HCEC 1CT (cell line): Measurements from ENCODE around the gene NEIL1.
A peak's percentile ranks its signal among the peaks of the same experiment; 100 is the strongest.
"Not testable (repeated sequence)": the region's sequence is repeated elsewhere in the genome, so short reads cannot be mapped to it uniquely, and the experiment has no call there.

ENCODE experiments used
- DNase-seq: peaks from one replicate; pipeline ENCODE4 v3.0.0-alpha.2; 2017

Gene NEIL1

GRCh38 chr15:75333654-75334419 lies 13.0 kb upstream of the NEIL1 start:
- not testable (repeated sequence) for DNase-seq

GRCh38 chr15:75335313-75335704 lies 11.5 kb upstream of the NEIL1 start:
- DNase-seq = no peak

DNA sequence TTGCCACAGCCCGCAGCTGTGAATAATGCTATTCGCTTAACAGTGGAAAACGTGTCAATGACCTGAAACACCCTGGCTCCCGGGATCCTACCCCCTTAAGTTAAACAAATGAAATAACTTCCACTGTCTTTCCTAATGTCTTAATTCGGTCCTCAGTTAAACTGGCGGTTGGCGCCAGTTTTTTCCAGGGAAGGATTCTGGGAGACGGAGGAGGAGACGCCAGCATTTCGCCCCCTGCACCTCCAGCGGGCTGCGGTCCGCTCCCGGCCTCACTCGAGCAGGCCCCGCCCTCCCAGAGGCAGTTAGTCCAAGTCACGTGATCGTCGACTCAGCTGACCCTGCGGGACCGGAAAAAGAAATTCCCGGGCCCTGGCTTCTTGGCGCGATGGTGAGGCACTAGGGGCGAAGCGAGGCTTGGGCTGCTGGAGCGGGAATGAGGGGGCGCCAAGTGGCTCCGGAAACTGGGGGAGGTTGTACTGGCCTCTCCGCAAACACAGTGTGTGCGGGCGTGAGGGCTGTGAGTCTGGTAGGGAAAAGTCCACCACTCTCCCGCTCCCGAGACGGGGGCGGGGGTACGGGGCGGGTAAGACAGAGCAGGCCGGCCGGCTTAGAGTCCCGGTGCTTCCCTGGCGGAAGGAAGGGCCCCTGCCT lies 11.0 kb upstream of the NEIL1 start, which contains the start of gene COMMD4:
Gene COMMD4 (plus strand): TSS at position 359 of the 651 bp plus-strand sequence. CDS start 27 bp downstream, at position 386.
- peak; percentile 91 for DNase-seq

DNA sequence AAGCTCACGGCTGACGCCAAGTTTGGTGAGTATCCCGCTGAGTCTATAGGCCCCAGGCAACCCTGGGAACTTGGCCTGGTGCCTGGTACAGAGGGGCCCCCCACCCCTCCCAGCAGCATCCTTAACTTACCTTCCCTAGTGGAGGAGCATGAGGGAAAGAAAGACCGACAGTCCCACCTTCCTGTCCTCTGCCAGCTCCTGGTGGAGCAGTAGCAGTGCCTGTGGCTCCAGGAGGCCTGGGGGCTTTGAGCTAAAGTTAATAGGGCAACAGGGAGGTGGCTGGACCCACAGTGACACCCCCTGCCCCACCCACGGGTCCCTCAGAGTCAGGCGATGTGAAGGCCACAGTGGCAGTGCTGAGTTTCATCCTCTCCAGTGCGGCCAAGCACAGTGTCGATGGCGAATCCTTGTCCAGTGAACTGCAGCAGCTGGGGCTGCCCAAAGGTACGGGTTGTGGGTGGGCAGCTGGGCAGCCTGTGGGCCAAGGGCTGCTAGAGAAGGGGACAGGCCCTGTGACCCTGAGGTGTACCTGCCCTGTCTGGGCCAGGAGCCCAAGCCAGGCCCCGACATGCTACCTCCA lies 8.1 kb upstream of the NEIL1 start:
- no peak for DNase-seq

DNA sequence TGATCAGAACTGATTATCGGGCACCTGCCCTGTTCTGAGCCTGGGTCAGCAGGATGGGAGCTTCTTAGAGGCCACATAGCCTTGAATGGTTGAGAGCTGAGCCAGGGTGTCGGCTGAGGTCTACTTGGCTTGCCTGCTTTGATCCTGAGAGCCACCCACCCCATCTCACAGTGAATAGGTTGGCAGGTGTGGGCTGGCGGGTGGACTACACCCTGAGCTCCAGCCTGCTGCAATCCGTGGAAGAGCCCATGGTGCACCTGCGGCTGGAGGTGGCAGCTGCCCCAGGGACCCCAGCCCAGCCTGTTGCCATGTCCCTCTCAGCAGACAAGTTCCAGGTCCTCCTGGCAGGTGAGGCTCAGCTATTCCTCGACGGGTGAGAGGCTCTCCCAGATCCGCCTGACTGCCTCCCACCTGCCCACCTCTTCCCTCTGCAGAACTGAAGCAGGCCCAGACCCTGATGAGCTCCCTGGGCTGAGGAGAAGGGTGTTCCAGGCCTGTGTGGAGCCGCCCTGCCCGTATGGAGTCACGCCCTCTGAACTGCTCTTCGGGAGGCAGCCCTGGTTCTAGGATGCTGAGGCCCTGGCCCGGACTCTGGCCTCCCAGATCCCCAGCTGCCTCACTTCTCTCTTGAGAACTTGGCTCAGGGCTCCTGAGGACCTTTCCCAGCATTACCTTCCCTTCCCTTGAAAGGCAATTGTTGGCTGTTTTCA lies 7.2 kb upstream of the NEIL1 start:
- DNase-seq = no peak

- DNase-seq = no peak
These were observed 4.6 kb upstream of the NEIL1 start for GRCh38 chr15:75342221-75342620.

DNA sequence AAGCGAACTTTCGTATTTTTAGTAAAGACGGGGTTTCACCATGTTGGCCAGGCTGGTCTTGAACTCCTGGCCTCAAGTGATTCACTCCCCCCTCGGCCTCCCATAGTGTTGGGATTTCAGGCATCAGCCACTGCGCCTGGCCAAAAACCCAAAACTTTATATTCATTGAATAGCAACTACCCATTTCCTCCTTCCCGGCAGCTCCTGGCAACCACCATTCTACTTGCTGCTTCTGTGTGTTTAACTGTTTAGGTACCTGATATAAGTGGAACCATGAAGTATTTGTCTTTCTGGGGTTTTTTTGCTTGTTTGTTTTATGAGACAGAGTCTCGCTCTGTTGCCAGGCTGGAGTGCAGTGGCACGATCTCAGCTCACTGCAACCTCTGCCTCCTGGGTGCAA lies 2.9 kb upstream of the NEIL1 start:
- DNase-seq = not testable (repeated sequence)

DNA sequence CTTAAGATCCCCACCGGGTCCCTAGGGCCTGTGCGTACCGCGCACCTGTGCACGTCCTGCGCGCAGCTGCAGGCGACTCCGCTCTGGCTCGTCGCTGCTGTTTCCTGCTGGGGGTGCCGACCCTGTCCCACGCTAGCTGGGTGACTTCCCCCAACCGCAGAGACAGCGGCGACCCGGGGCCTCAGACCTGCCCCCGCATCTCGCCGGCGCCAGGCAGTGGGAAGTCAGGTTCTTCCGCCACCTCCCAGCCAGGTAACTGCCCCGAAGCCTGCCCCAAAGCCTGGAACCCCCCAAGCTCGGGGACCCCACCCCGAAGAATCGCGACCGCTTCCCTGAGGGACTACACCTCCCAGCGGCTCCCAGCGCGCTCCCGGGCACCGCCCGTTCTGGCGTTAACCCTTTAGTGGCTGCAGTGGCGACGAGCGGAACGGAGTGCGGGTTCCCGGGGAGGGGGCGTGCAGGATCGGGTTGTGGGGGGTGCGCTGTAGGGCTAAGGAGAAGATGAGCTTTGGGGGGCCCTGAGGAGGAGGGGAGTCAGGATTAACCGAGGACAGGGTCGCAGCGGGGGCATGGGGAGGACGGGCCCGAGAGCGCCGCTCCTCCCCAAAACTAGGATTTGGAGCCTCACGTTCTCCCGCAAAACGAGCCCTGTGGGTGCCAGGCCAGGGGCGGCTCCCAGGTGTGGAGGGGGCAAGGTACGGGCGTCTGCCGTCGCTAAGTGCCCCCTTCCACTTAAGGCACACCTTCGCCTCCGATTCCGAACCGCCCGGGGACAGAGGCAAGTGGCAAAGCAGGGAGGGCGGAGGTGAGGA lies 589 bp downstream of the NEIL1 start:
- no peak for DNase-seq

DNA sequence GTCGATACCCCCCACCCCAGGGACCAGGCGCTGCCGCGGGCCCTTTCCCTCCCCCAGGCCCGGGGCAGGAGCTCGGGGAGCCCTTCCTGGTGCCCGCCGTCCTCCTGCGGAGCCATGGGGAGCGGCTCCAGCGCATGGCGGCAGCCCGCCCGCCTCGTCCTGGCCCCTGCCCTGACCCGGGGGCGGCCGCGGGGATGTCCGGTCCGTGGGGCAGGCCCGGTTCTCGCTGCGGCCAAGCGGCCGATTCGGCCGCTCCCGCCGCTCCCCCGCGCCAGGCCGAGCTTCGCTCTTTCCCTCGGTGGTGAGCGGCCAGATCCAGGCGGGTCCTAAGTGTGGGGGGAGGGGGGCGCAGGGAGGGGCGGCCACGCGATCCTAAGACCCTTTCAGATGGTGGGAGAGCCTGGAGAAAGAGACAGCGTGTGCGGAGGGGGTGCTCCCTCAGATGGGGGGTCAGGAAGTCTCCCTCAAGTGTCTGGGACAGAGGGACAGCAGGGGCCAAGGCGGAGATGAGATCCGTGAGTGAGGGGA lies 1.3 kb downstream of the NEIL1 start:
- no peak for DNase-seq

- DNase-seq = no peak
These were observed 1.9 kb downstream of the NEIL1 start for GRCh38 chr15:75348562-75349350.

DNA sequence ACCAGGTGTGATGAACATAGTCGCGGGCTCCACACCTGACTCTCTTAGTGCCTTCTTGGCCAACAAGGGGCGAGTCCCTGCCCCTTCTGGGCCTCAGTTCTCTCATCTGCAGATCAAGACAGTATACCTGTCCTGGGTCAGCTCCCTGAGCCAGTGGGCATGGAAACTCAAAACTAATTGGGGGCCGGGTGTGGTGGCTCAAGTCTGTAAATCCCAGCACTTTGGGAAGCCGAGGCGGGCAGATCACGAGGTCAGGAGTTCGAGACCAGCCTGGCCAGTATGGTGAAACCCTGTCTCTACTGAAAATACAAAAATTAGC lies 2.5 kb downstream of the NEIL1 start:
- DNase-seq = not testable (repeated sequence)

DNA sequence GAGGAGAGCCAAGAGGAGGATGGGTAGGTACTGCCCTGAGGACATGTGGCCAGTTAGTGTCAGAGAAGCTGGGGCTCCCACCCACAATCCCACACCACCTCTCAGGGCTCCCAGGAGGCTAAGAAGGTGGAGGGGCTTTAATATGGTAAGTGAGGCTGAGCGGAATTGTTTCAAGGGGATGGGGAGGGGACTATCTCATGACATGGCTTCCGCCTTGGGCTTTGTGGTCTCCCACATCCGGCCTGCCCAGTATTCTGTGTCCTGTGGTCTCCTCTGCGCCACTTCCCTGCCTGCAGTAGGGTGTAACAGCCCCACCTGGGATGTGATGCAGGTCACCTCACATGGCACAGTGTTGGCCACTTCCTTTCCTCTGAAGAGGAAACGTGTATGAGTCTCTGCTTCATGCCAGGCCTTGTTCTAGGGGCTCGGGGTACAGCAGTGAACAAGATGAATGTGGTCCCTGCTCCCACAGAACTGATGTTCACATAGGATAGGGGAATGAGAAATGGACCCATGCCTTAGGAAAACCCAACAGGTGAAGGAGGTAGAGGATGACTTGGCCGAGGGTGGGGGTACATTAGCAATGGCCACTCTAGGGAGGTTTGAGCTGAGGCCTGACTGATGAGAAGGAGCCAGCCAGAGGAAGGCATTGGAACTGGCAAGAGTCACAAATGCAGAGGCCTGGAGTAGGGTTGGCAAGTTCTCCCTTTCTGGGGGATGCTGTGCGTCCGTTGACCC lies 3.2 kb downstream of the NEIL1 start:
- DNase-seq = no peak

DNA sequence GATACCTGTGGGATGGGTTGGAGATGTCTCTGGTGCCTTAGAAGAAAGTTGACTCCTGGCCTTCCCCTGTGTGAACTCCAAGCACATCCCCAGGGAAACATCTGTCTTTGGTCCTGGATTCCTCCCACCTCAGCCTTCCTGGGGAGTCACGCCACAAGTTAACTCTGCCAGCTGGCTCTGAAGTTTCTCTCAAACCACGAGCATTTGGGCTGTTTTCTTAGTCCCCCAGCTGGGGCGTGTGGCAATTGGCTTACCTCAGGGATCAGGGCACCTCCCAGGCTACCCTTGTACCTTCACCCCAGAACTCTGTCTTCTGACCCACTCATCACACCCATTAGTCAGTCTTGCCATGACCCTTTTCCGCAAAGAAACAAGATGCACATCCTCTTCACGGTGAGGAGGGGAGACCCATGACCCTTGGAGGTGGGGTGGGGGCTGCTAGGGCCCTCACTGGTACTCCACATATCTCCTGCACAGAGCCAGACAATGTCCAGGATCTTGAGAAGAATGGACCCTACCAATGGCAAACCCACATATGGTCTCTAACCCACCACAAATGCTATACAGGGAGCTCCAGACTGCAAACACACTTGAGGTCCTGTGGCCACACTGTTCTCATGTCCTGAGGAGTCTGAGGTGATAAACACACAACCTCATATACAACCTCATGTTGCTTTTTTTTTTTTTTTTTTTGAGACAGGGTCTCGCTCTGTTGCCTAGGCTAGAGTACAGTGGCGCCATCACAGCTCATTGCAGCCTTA lies 3.9 kb downstream of the NEIL1 start:
- no peak for DNase-seq

GRCh38 chr15:75352186-75353080 lies 5.6 kb downstream of the NEIL1 start:
- DNase-seq = no peak

DNA sequence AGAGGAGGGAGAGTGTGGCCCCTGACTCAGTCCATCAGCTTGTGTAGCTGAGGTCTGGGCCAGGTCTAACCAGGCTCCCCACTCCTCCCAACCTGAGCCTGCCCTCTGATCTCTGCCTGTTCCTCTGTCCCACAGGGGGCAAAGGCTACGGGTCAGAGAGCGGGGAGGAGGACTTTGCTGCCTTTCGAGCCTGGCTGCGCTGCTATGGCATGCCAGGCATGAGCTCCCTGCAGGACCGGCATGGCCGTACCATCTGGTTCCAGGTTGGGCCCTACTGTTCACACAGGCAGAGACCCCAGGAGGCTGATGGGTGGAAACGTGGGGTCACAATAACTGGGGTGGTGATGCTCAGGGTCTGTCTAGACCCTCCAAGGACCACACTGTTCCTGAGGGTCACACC lies 6.8 kb downstream of the NEIL1 start:
- no peak for DNase-seq

- no peak for DNase-seq
These were observed 7.6 kb downstream of the NEIL1 start for GRCh38 chr15:75354454-75354853.

DNA sequence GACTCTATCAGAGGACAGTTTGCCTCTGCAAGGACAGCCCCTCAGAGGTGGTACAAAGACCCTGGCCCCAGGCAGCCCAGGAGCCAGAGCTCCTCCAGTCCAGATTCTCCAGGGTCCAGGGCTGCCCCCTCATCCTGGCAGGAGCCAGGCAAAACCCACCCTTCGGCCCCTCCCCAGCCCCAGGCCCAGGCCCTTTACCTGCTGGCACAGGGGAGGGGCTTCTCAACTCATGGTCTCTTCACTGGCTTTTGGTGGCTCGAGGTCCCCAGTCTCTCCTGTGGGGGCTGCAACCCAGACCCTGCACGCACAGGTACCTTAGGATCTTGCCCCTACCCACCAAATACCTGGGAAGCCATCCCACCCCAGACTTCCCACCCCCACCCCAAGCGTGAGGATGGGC lies 8.5 kb downstream of the NEIL1 start:
- DNase-seq = no peak

- no peak for DNase-seq
These were observed 9.2 kb downstream of the NEIL1 start for GRCh38 chr15:75356006-75356405.

GRCh38 chr15:75356517-75356916 lies 9.7 kb downstream of the NEIL1 start:
- no peak for DNase-seq
